K562 (cell line): ENCODE results near the gene HES6. TPM values are rescaled to one million over a fixed set of nuclear protein-coding genes. Genes with fewer than 3 reads are reported as not detected.

Experiments
- BRD4 ChIP-seq: fragments of 200-600 bp; sonication (generic); IDR thresholded peaks from 2 replicates; pipeline ENCODE4 v1.6.1; 2017; ENCODE audit warnings: inconsistent platforms
- CBX2 ChIP-seq: fragments of 200-600 bp; sonication (generic); IDR thresholded peaks from one replicate; pipeline ENCODE4 v1.6.1; 2012; ENCODE audit warnings: mild to moderate bottlenecking, low read length, inconsistent platforms; ENCODE audit not compliant: insufficient read depth, poor library complexity, severe bottlenecking
- DIDO1 ChIP-seq: fragments of 450-650 bp; IDR thresholded peaks from 2 replicates; pipeline ENCODE4 v1.6.1; 2016; ENCODE audit warnings: low read depth, missing biosample characterization, missing genetic modification characterization
- FOS ChIP-seq: IDR thresholded peaks from 3 replicates; pipeline ENCODE4 v1.6.1; 2011; ENCODE audit not compliant: insufficient read length; ENCODE audit errors: extremely low read depth
- GTF2F1 ChIP-seq: IDR thresholded peaks from 2 replicates; pipeline ENCODE4 v1.6.1; 2011; ENCODE audit warnings: low read depth, low read length, improper control_type of control experiment
- MAFF ChIP-seq: IDR thresholded peaks from 2 replicates; pipeline ENCODE4 v1.6.1; 2012; ENCODE audit warnings: low read length, improper control_type of control experiment
- MAFK ChIP-seq: IDR thresholded peaks from 2 replicates; pipeline ENCODE4 v1.6.1; 2011; ENCODE audit warnings: low read length, improper control_type of control experiment
- NFRKB ChIP-seq: fragments of 450-650 bp; IDR thresholded peaks from 2 replicates; pipeline ENCODE4 v1.6.1; 2016; ENCODE audit warnings: low read depth
- NR1H2 ChIP-seq: sonication (generic); formaldehyde crosslinking; IDR thresholded peaks from 2 replicates; pipeline ENCODE4 v1.4.0; 2020; ENCODE audit warnings: mild to moderate bottlenecking, missing genetic modification reagents
- POLR2A ChIP-seq: fragments of 450-650 bp; conservative IDR thresholded peaks from 2 replicates; pipeline ENCODE4 v1.6.1; 2016
- PTTG1 ChIP-seq: fragments of 450-650 bp; IDR thresholded peaks from 2 replicates; pipeline ENCODE4 v1.6.1; 2016; ENCODE audit warnings: low read depth, mild to moderate bottlenecking, missing genetic modification characterization, missing compliant biosample characterization
- SIN3B ChIP-seq: fragments of 450-650 bp; IDR thresholded peaks from 2 replicates; pipeline ENCODE4 v1.6.1; 2017; ENCODE audit warnings: low read depth, mild to moderate bottlenecking, moderate library complexity
- SRSF1 ChIP-seq: fragments of 200-400 bp; formaldehyde crosslinking; IDR thresholded peaks from 2 replicates; pipeline ENCODE4 v1.6.1; 2017; ENCODE audit warnings: mild to moderate bottlenecking, low read depth, low read length, moderate library complexity
- SRSF9 ChIP-seq: fragments of 200-400 bp; formaldehyde crosslinking; IDR thresholded peaks from 2 replicates; pipeline ENCODE4 v1.6.1; 2017; ENCODE audit warnings: low read depth, low read length, borderline replicate concordance
- TAL1 ChIP-seq: fragments of 450-650 bp; IDR thresholded peaks from 2 replicates; pipeline ENCODE4 v1.6.1; 2016; ENCODE audit warnings: mild to moderate bottlenecking
- TBL1XR1 ChIP-seq, 2 experiments: IDR thresholded peaks; 2 replicates each; pipeline ENCODE4 v1.6.1; 2012; ENCODE audit warnings: improper control_type of control experiment in 2 of 2, low read length in 2 of 2, mild to moderate bottlenecking in 1 of 2
- TSC22D4 ChIP-seq: fragments of 450-650 bp; IDR thresholded peaks from 2 replicates; pipeline ENCODE4 v1.6.1; 2016; ENCODE audit warnings: missing genetic modification characterization, missing biosample characterization, control low read depth
- ZBTB34 ChIP-seq: fragments of 250-450 bp; sonication (Bioruptor Pico); IDR thresholded peaks from 2 replicates; pipeline ENCODE4 v1.8.0; 2021; ENCODE audit warnings: mild to moderate bottlenecking, moderate library complexity
- ZNF174 ChIP-seq: fragments of 250-450 bp; sonication (Bioruptor Pico); IDR thresholded peaks from 2 replicates; pipeline ENCODE4 v1.4.0; 2020; ENCODE audit warnings: mild to moderate bottlenecking
- polyA plus RNA-seq, 8 experiments: library from polyadenylated mRNA; depleted of rRNA in 4 of 8; stranded (reverse) in 5 of 8; unstranded in 3 of 8; fragments of >200 nt; fragmentation: Nextera tagmentation in 2 of 8; fragmentation: Illumina TruSeq in 1 of 8; extraction: Ambion mirVana in 2 of 8; extraction: Trizol in 1 of 8; gene quantifications; 2 replicates each; pipeline versions ENCODE4 v1.2.1 to v1.2.3, GENCODE V29; 2011 to 2014; ENCODE audit warnings: inconsistent platforms in 1 of 8, missing spikeins in 1 of 8
- total RNA-seq, 7 experiments: library from RNA; depleted of rRNA in 6 of 7; stranded (reverse); fragments of >200 nt in 6 of 7; fragmentation: Illumina TruSeq in 2 of 7; extraction: Trizol in 2 of 7; gene quantifications; 2 replicates each; pipeline versions ENCODE4 v1.2.1 to v1.2.3, GENCODE V29; 2011 to 2021; ENCODE audit warnings: low replicate concordance in 1 of 7
- TF ChIP-seq, protein P1 (sequence below), 2 experiments: IDR thresholded peaks; 2 replicates each; pipeline ENCODE4 v1.6.1; 2012; ENCODE audit warnings: improper control_type of control experiment in 2 of 2, low read depth in 2 of 2, low read length in 2 of 2, borderline replicate concordance in 1 of 2
- TF ChIP-seq, protein P2 (sequence below): fragments of 250-450 bp; sonication (Bioruptor Pico); IDR thresholded peaks from 2 replicates; pipeline ENCODE4 v1.5.0; 2021; ENCODE audit warnings: mild to moderate bottlenecking, borderline replicate concordance
- TF ChIP-seq, protein P3 (sequence below), 3 experiments: fragments of 200-800 bp in 1 of 3; sonication (Bioruptor generic) in 1 of 3; sonication (generic) in 1 of 3; formaldehyde crosslinking in 1 of 3; IDR thresholded peaks; 2 replicates each; pipeline versions ENCODE4 v1.6.1 to v1.8.0; 2016 to 2022; ENCODE audit warnings: mild to moderate bottlenecking in 2 of 3, missing compliant biosample characterization in 2 of 3, missing genetic modification characterization in 2 of 3, missing genetic modification reagents in 1 of 3

HES6 gene
- total and polyA plus RNA-seq, 9 of the 15 experiments (the other 6 are each of a cell fraction or from before 2014, with no cell fraction given) = 6.2 to 133 (median 29.2) TPM

- TF ChIP-seq ZBTB34 (CRISPR knock-in tag) (peak; percentile 34; the same call in 1 of the 2 replicates), SIN3B (no peak), SRSF9 (no peak), PTTG1 (tag) (no peak), TAL1 (no peak), POLR2A (no peak), MAFK (no peak), MAFF (no peak), GTF2F1 (no peak), SRSF1 (no peak), NFRKB (no peak), TBL1XR1 (IDR thresholded peaks at IDR 0.05; ENCODE audit: low read length in 2 of 2) (no peak), NR1H2 (CRISPR knock-in tag) (peak; percentile 47; the same call in 1 of the 2 replicates), ZNF174 (CRISPR knock-in tag) (no peak), TSC22D4 (tag) (no peak), DIDO1 (tag) (no peak), BRD4 (no peak), FOS (no peak), CBX2 (no peak)
- TF ChIP-seq, protein P1, sequence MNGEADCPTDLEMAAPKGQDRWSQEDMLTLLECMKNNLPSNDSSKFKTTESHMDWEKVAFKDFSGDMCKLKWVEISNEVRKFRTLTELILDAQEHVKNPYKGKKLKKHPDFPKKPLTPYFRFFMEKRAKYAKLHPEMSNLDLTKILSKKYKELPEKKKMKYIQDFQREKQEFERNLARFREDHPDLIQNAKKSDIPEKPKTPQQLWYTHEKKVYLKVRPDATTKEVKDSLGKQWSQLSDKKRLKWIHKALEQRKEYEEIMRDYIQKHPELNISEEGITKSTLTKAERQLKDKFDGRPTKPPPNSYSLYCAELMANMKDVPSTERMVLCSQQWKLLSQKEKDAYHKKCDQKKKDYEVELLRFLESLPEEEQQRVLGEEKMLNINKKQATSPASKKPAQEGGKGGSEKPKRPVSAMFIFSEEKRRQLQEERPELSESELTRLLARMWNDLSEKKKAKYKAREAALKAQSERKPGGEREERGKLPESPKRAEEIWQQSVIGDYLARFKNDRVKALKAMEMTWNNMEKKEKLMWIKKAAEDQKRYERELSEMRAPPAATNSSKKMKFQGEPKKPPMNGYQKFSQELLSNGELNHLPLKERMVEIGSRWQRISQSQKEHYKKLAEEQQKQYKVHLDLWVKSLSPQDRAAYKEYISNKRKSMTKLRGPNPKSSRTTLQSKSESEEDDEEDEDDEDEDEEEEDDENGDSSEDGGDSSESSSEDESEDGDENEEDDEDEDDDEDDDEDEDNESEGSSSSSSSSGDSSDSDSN (IDR thresholded peaks at IDR 0.05; ENCODE audit: borderline replicate concordance in 1 of 2, low read depth in 2 of 2, low read length in 2 of 2) = 0 out of 4 replicates have a peak, but pooled peaks of 1 of the 2 experiments have one; percentile 27
- TF ChIP-seq, protein P2, sequence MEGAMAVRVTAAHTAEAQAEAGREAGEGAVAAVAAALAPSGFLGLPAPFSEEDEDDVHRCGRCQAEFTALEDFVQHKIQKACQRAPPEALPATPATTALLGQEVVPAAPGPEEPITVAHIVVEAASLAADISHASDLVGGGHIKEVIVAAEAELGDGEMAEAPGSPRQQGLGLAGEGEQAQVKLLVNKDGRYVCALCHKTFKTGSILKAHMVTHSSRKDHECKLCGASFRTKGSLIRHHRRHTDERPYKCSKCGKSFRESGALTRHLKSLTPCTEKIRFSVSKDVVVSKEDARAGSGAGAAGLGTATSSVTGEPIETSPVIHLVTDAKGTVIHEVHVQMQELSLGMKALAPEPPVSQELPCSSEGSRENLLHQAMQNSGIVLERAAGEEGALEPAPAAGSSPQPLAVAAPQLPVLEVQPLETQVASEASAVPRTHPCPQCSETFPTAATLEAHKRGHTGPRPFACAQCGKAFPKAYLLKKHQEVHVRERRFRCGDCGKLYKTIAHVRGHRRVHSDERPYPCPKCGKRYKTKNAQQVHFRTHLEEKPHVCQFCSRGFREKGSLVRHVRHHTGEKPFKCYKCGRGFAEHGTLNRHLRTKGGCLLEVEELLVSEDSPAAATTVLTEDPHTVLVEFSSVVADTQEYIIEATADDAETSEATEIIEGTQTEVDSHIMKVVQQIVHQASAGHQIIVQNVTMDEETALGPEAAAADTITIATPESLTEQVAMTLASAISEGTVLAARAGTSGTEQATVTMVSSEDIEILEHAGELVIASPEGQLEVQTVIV (CRISPR knock-in tag) = no peak
- TF ChIP-seq, protein P3, sequence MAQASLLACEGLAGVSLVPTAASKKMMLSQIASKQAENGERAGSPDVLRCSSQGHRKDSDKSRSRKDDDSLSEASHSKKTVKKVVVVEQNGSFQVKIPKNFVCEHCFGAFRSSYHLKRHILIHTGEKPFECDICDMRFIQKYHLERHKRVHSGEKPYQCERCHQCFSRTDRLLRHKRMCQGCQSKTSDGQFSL (CRISPR knock-in tag; IDR thresholded peaks at IDR 0.05) = peak; percentile 67; the same call in 1 of the 2 replicates
- TF ChIP-seq, protein P3 (tag; IDR thresholded peaks at IDR 0.05) = no peak
Observed at GRCh38 chr2:238238766-238239542, 884 bp downstream of the HES6 start (continued).
